ENCODE data around the gene COCH. TPM values are rescaled to one million over a fixed set of nuclear protein-coding genes. Genes with fewer than 3 reads are reported as not detected.

The COCH gene
- total RNA-seq, 4 donors from 2014 or later, result 1.9 to 19.6 (median 5.9) TPM

DNA sequence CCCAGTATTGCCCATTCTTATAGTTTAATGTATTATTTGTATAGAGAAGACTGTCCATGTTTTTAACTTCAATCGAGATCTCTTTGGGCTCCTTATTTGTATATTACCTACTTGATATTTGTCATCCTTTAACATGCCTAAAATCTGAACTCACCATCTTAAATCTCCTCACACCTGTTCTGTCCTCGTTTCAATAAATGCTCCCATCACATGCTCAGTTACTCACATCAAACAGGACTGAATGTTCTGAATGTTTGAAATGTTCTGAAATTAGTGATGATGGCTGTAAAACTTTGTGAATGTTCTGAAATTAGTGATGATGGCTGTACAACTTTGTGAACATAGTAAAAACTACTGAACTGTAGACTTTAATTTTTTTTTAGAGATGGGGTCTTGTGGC lies 34.5 kb downstream of the COCH start:
- no peak overlapping the region for H3K27ac ChIP-seq
- no peaks in the 10 kb centered on the region for H3K4me1 ChIP-seq
- no peak overlapping the region for H3K4me3 ChIP-seq
- DNase-seq (ENCODE audit: low spot score in 2 of 2), result no peak
- H3K27me3 ChIP-seq, result no peaks in the 10 kb centered on the region
- no peaks in the 10 kb centered on the region for H3K9me3 ChIP-seq
- peaks cover 34% of the 10 kb centered on the region for H3K36me3 ChIP-seq
- no peak for TF ChIP-seq POLR2A (IDR thresholded peaks at IDR 0.05)
- TF ChIP-seq EP300 (IDR thresholded peaks at IDR 0.05), result no peak
- TF ChIP-seq, protein P1, sequence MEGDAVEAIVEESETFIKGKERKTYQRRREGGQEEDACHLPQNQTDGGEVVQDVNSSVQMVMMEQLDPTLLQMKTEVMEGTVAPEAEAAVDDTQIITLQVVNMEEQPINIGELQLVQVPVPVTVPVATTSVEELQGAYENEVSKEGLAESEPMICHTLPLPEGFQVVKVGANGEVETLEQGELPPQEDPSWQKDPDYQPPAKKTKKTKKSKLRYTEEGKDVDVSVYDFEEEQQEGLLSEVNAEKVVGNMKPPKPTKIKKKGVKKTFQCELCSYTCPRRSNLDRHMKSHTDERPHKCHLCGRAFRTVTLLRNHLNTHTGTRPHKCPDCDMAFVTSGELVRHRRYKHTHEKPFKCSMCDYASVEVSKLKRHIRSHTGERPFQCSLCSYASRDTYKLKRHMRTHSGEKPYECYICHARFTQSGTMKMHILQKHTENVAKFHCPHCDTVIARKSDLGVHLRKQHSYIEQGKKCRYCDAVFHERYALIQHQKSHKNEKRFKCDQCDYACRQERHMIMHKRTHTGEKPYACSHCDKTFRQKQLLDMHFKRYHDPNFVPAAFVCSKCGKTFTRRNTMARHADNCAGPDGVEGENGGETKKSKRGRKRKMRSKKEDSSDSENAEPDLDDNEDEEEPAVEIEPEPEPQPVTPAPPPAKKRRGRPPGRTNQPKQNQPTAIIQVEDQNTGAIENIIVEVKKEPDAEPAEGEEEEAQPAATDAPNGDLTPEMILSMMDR (IDR thresholded peaks at IDR 0.05), result no peak
- TF ChIP-seq POLR2AphosphoS5 (IDR thresholded peaks at IDR 0.05), result no peak
- WGBS, result 82% methylated on average over 2 of the region's 2 CpGs

DNA sequence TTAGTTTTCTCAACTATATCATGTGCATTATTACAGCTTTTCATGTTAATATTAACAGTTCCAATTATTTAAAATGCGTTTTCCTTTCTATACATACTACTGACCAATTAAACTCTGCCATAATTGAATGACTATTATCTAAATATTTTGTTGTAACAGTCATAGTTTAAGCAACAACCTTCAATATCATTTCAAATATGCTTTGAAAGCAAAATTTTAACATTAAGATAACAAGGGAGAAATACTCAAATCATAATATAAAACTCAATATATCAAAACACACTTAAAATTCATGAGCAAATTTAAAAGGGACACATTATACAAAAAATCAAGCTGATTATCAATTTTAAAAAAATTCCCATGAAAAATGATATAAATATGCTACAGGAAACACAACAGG lies 40.5 kb downstream of the COCH start:
- 96% methylated on average over 1 of the region's 1 CpG for WGBS
- no peak overlapping the region for H3K4me3 ChIP-seq
- TF ChIP-seq POLR2A (IDR thresholded peaks at IDR 0.05) (no peak), POLR2AphosphoS5 (IDR thresholded peaks at IDR 0.05) (no peak), EP300 (IDR thresholded peaks at IDR 0.05) (no peak)
- TF ChIP-seq, protein P1 (IDR thresholded peaks at IDR 0.05), result no peak
- no peaks in the 10 kb centered on the region for H3K4me1 ChIP-seq
- H3K36me3 ChIP-seq, result peaks cover 10% of the 10 kb centered on the region
- H3K27ac ChIP-seq, result no peak overlapping the region
- DNase-seq (ENCODE audit: low spot score in 2 of 2), result no peak
- H3K27me3 ChIP-seq, result no peaks in the 10 kb centered on the region
- no peaks in the 10 kb centered on the region for H3K9me3 ChIP-seq

DNA sequence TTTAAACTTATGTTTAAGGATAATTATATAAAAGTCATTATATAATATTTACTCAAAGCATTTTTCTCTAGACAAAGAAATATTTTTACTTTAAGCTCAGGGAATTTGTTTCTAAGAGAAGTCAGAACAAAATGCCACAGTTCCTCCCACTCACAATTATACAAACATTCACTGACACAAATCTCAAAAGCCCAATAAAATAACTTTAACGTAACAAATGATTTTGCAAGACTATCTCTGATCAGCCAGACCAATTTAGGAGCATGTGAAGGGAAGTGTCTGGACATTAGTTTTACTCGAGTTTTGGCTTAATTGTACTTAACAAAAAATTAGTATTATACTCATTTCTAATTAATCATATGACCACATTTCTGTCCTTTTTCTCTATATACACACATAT lies 41.2 kb downstream of the COCH start:
- 62% methylated on average over 2 of the region's 2 CpGs for WGBS
- no peaks in the 10 kb centered on the region for H3K27me3 ChIP-seq
- no peaks in the 10 kb centered on the region for H3K4me1 ChIP-seq
- no peak for TF ChIP-seq POLR2AphosphoS5 (IDR thresholded peaks at IDR 0.05)
- TF ChIP-seq, protein P1 (IDR thresholded peaks at IDR 0.05), result no peak
- TF ChIP-seq EP300 (IDR thresholded peaks at IDR 0.05), result no peak
- TF ChIP-seq POLR2A (IDR thresholded peaks at IDR 0.05), result no peak
- H3K4me3 ChIP-seq, result no peak overlapping the region
- no peak overlapping the region for H3K27ac ChIP-seq
- no peaks in the 10 kb centered on the region for H3K9me3 ChIP-seq
- H3K36me3 ChIP-seq, result peaks cover 6% of the 10 kb centered on the region
- DNase-seq (ENCODE audit: low spot score in 2 of 2), result no peak

DNA sequence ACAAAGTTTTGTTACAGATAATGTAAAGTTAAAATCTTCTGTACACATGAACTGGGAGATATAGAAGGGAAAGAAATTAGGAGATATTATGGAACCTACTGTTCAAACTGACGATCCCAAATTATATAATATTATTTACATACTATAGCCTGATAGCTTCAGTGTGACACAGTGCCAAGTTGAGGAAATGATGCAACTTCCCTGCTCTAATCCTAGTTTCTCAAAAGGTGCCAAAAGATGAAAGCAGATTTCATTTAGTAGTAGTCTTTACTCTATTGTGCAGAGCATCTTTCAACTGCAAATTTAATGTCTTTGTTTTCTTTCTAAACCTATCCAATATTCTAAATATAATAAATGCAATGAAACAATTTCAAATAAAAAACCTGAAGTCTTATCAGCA lies 46.9 kb downstream of the COCH start:
- no peak for DNase-seq (ENCODE audit: low spot score in 2 of 2)
- Histone ChIP-seq H3K27me3 (no peaks in the 10 kb centered on the region), H3K4me1 (no peaks in the 10 kb centered on the region), H3K27ac (no peak overlapping the region), H3K9me3 (no peaks in the 10 kb centered on the region), H3K36me3 (peaks cover 9% of the 10 kb centered on the region), H3K4me3 (no peak overlapping the region)
- TF ChIP-seq EP300 (IDR thresholded peaks at IDR 0.05) (no peak), POLR2AphosphoS5 (IDR thresholded peaks at IDR 0.05) (no peak), POLR2A (IDR thresholded peaks at IDR 0.05) (no peak)
- TF ChIP-seq, protein P1 (IDR thresholded peaks at IDR 0.05), result no peak
- 33% methylated on average over 1 of the region's 1 CpG for WGBS

DNA sequence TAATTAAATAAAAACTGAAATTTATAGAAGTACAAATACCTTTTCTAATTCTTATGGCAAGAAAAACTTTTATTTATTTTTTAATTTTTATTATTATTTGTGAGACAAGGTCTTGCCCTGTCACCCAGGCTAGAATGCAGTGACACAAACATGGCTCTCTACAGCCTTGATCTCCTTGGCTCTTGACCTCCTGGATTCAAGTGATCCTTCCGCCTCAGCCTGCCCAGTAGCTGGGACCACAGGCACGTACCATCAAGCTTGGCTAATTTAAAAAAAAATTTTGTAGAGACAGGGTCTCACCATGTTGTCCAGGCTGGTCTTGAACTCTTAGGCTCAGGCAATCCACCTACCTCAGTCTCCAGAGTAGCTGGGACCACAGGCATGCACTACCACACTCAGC lies 47.4 kb downstream of the COCH start:
- DNase-seq (ENCODE audit: low spot score in 2 of 2), result no peak
- Histone ChIP-seq H3K9me3 (no peaks in the 10 kb centered on the region), H3K36me3 (peaks cover 9% of the 10 kb centered on the region), H3K27ac (no peak overlapping the region), H3K27me3 (no peaks in the 10 kb centered on the region), H3K4me3 (no peak overlapping the region), H3K4me1 (no peaks in the 10 kb centered on the region)
- TF ChIP-seq EP300 (IDR thresholded peaks at IDR 0.05) (no peak), POLR2A (IDR thresholded peaks at IDR 0.05) (no peak), POLR2AphosphoS5 (IDR thresholded peaks at IDR 0.05) (no peak)
- TF ChIP-seq, protein P1 (IDR thresholded peaks at IDR 0.05), result no peak
- 94% methylated on average over 2 of the region's 2 CpGs for WGBS

Measured in suprapubic skin (tissue), 4 donors.